ENCODE measurements around the gene CASP3. TPM values are rescaled to one million over a fixed set of nuclear protein-coding genes. Genes with fewer than 3 reads are reported as not detected.
"Not testable (repeated sequence)": the region's sequence is repeated elsewhere in the genome, so short reads cannot be mapped to it uniquely, and the experiment has no call there.

Gene CASP3
- total RNA-seq, 1 donor = 59.4 TPM

- peaks cover 23% of the 10 kb centered on the region for H3K36me3 ChIP-seq (ENCODE audit: insufficient read depth, low read length)
- TF ChIP-seq, protein P1, sequence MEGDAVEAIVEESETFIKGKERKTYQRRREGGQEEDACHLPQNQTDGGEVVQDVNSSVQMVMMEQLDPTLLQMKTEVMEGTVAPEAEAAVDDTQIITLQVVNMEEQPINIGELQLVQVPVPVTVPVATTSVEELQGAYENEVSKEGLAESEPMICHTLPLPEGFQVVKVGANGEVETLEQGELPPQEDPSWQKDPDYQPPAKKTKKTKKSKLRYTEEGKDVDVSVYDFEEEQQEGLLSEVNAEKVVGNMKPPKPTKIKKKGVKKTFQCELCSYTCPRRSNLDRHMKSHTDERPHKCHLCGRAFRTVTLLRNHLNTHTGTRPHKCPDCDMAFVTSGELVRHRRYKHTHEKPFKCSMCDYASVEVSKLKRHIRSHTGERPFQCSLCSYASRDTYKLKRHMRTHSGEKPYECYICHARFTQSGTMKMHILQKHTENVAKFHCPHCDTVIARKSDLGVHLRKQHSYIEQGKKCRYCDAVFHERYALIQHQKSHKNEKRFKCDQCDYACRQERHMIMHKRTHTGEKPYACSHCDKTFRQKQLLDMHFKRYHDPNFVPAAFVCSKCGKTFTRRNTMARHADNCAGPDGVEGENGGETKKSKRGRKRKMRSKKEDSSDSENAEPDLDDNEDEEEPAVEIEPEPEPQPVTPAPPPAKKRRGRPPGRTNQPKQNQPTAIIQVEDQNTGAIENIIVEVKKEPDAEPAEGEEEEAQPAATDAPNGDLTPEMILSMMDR (IDR thresholded peaks at IDR 0.05; ENCODE audit: extremely low read depth, low read depth, low read length) = no peak
Observed at GRCh38 chr4:184657144-184657543, 7.9 kb upstream of the CASP3 start.

DNA sequence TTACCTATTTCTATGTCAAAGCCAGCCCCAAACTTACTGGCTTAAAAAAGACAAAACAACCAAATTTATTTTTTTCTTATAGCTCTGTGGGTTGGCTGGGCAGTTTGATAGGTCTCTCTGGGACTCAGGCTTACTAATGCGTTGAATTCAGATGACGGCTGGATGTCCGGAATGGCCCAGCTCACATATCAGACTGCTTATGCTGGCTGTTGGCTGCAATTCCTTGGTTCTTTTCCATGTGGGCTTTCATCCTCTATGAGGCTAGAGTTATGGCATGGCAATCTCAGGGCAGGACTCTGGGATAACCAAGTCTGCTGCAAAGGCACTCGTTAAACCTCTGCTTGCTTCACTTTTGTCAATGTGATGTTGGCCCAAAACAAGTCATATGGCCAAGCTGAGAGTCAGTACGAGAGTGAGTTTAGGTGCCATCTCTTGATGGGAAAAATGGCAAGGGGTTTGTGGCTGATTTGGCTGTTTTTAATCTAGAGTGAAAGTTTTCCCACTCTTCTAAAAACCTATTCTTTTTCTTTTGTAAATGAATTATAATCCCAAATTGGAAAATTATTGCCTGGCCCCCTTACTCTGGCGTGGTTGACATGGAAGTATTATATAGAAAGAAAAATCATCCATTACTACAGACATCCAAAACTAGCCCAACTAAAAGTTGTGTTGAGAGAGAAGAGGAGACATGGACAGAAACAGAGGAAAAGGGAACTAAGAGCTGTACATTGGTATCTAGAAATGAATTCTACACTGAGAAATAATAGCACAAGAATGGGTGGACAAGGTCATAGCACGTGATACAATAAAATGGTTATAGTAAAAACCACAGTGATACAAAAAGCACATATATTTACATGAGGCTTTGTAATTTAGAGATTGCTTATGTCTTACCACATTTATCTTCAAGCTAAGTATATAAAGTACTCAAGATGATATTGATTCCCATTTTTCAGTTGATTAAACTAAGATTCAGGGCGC, 6.9 kb upstream of the CASP3 start:
- H2AFZ ChIP-seq (ENCODE audit: low read length) = peak overlapping the region; percentile 33
- no peaks in the 10 kb centered on the region for H3K9me3 ChIP-seq (ENCODE audit: low read depth, low read length)
- no peaks in the 10 kb centered on the region for H3K27me3 ChIP-seq (ENCODE audit: insufficient read depth, low read length)
- H3K79me2 ChIP-seq (ENCODE audit: insufficient read depth, low read length) = no peaks in the 10 kb centered on the region
- H3K4me2 ChIP-seq (ENCODE audit: insufficient read depth, low read length) = peak overlapping the region; percentile 31
- H4K20me1 ChIP-seq (ENCODE audit: insufficient read depth, low read length) = no peaks in the 10 kb centered on the region
- no peak overlapping the region for H3K4me3 ChIP-seq (ENCODE audit: insufficient read depth, low read length)
- peaks cover 19% of the 10 kb centered on the region for H3K36me3 ChIP-seq (ENCODE audit: insufficient read depth, low read length)
- DNase-seq (ENCODE audit: insufficient read length, low spot score, missing footprints) = no peak
- TF ChIP-seq, protein P1 (IDR thresholded peaks at IDR 0.05; ENCODE audit: extremely low read depth, low read depth, low read length) = no peak
- peak overlapping the region; percentile 60 for H3K27ac ChIP-seq (ENCODE audit: low read depth, low read length)
- H3K4me1 ChIP-seq (ENCODE audit: insufficient read depth, low read length) = peaks cover 13% of the 10 kb centered on the region

More at GRCh38 chr4:184657144-184657543, 7.9 kb upstream of the CASP3 start:
- peaks cover 13% of the 10 kb centered on the region for H3K4me1 ChIP-seq (ENCODE audit: insufficient read depth, low read length)
- H3K9me3 ChIP-seq (ENCODE audit: low read depth, low read length) = no peaks in the 10 kb centered on the region
- no peaks in the 10 kb centered on the region for H3K27me3 ChIP-seq (ENCODE audit: insufficient read depth, low read length)
- H3K79me2 ChIP-seq (ENCODE audit: insufficient read depth, low read length) = no peaks in the 10 kb centered on the region
- DNase-seq (ENCODE audit: insufficient read length, low spot score, missing footprints) = no peak
- H2AFZ ChIP-seq (ENCODE audit: low read length) = no peak overlapping the region
- H3K27ac ChIP-seq (ENCODE audit: low read depth, low read length) = no peak overlapping the region
- no peak overlapping the region for H3K4me3 ChIP-seq (ENCODE audit: insufficient read depth, low read length)
- H3K4me2 ChIP-seq (ENCODE audit: insufficient read depth, low read length) = no peak overlapping the region
- H4K20me1 ChIP-seq (ENCODE audit: insufficient read depth, low read length) = no peaks in the 10 kb centered on the region

GRCh38 chr4:184653650-184654049, 4.4 kb upstream of the CASP3 start:
- Histone ChIP-seq H2AFZ (ENCODE audit: low read length) (no peak overlapping the region), H3K4me2 (ENCODE audit: insufficient read depth, low read length) (peak overlapping the region; percentile 1), H3K79me2 (ENCODE audit: insufficient read depth, low read length) (peaks cover 7% of the 10 kb centered on the region), H3K27me3 (ENCODE audit: insufficient read depth, low read length) (no peaks in the 10 kb centered on the region), H3K4me1 (ENCODE audit: insufficient read depth, low read length) (peaks cover 23% of the 10 kb centered on the region), H4K20me1 (ENCODE audit: insufficient read depth, low read length) (no peaks in the 10 kb centered on the region), H3K9me3 (ENCODE audit: low read depth, low read length) (no peaks in the 10 kb centered on the region), H3K36me3 (ENCODE audit: insufficient read depth, low read length) (no peaks in the 10 kb centered on the region), H3K27ac (ENCODE audit: low read depth, low read length) (peak overlapping the region; percentile 11), H3K4me3 (ENCODE audit: insufficient read depth, low read length) (no peak overlapping the region)
- no peak for DNase-seq (ENCODE audit: insufficient read length, low spot score, missing footprints)
- TF ChIP-seq, protein P1 (IDR thresholded peaks at IDR 0.05; ENCODE audit: extremely low read depth, low read depth, low read length) = no peak

DNA sequence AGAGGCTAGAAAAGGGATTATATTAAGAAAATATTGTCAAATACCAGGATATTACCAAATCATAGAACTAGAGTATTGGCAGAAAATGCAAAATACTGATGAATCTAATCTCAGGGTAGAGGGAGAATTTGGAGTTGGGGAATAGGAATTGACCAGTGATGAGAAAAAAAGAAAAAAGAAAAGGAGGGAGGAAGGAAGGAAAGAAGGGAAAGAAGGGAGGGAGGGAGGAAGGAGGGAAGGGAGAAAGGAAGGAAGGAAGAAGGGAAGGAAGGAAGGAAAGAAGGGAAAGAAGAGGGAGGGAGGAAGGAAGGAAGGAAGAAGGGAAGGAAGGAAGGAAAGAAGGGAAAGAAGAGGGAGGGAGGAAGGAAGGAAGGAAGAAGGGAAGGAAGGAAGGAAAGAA, 3.4 kb upstream of the CASP3 start:
- H3K27me3 ChIP-seq (ENCODE audit: insufficient read depth, low read length); H3K9me3 ChIP-seq (ENCODE audit: low read depth, low read length); H3K4me3 ChIP-seq (ENCODE audit: insufficient read depth, low read length); H3K4me2 ChIP-seq (ENCODE audit: insufficient read depth, low read length); H2AFZ ChIP-seq (ENCODE audit: low read length); DNase-seq (ENCODE audit: insufficient read length, low spot score, missing footprints); H3K36me3 ChIP-seq (ENCODE audit: insufficient read depth, low read length); H4K20me1 ChIP-seq (ENCODE audit: insufficient read depth, low read length): not testable (repeated sequence)
- H3K27ac ChIP-seq (ENCODE audit: low read depth, low read length) = peak overlapping the region; percentile 37
- H3K4me1 ChIP-seq (ENCODE audit: insufficient read depth, low read length) = peaks cover 29% of the 10 kb centered on the region
- peaks cover 17% of the 10 kb centered on the region for H3K79me2 ChIP-seq (ENCODE audit: insufficient read depth, low read length)

All from osteoblast (primary cell).